ENCODE measurements around the gene AMOTL1.
"Not testable (repeated sequence)": the region's sequence is repeated elsewhere in the genome, so short reads cannot be mapped to it uniquely, and the experiment has no call there.

The AMOTL1 gene

GRCh38 chr11:94790661-94791180 is 22.6 kb downstream of the AMOTL1 start:
- no peak for DNase-seq (ENCODE audit: low read depth in 1 of 2, low spot score in 1 of 2)
- Histone ChIP-seq H3K4me3 (replicated peaks; ENCODE audit: insufficient read depth, low read length) (no peak overlapping the region), H3K27ac (replicated peaks) (no peak overlapping the region), H3K27me3 (ENCODE audit: insufficient read depth, poor library complexity, severe bottlenecking) (no peaks in the 10 kb centered on the region)
- no peak for TF ChIP-seq POLR2AphosphoS5 (IDR thresholded peaks at IDR 0.05; ENCODE audit: low read depth)
- TF ChIP-seq, protein P1, sequence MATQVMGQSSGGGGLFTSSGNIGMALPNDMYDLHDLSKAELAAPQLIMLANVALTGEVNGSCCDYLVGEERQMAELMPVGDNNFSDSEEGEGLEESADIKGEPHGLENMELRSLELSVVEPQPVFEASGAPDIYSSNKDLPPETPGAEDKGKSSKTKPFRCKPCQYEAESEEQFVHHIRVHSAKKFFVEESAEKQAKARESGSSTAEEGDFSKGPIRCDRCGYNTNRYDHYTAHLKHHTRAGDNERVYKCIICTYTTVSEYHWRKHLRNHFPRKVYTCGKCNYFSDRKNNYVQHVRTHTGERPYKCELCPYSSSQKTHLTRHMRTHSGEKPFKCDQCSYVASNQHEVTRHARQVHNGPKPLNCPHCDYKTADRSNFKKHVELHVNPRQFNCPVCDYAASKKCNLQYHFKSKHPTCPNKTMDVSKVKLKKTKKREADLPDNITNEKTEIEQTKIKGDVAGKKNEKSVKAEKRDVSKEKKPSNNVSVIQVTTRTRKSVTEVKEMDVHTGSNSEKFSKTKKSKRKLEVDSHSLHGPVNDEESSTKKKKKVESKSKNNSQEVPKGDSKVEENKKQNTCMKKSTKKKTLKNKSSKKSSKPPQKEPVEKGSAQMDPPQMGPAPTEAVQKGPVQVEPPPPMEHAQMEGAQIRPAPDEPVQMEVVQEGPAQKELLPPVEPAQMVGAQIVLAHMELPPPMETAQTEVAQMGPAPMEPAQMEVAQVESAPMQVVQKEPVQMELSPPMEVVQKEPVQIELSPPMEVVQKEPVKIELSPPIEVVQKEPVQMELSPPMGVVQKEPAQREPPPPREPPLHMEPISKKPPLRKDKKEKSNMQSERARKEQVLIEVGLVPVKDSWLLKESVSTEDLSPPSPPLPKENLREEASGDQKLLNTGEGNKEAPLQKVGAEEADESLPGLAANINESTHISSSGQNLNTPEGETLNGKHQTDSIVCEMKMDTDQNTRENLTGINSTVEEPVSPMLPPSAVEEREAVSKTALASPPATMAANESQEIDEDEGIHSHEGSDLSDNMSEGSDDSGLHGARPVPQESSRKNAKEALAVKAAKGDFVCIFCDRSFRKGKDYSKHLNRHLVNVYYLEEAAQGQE (IDR thresholded peaks at IDR 0.05; ENCODE audit: insufficient replicate concordance, low read depth), result no peak
- no peak for TF ChIP-seq GABPA (IDR thresholded peaks at IDR 0.05; ENCODE audit: low read depth)
- no peak for TF ChIP-seq SPI1 (IDR thresholded peaks at IDR 0.05; ENCODE audit: borderline replicate concordance, low read depth)
- no peak for TF ChIP-seq CTCF (IDR thresholded peaks at IDR 0.05; ENCODE audit: insufficient read depth, low read length)

DNA sequence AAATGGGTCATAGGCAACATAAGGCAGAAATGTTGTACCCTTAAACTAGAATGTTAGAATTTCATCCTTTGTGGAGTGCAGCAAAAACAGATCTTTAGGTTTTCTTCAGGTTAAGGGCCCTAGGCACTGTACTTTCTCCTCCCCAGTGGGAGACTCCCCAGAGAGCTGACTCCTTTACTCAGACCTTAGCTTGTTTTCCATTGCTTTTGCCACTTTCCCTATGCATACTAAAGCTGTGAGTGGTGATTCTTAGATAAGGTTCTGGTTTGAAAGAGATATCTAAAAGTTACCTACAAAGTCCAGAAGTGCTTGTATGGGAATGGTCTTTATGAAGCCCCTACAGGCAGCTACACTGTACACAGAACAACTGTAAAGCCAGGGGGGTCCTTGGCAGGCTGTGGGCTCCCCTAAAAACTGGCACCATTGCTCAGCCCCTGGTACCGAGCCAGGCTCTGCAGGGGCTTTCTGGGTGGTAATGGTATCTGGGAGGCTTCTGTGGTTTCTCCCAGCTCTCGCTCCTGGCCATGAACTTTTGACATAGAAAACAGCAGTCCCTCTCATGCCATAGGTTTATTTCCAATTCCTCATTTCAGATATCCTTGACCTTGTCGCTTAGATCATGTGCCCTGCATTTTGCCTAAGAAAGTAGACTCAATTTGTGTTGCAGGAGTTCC is 23.2 kb downstream of the AMOTL1 start:
- TF ChIP-seq CTCF (IDR thresholded peaks at IDR 0.05; ENCODE audit: insufficient read depth, low read length) (no peak), POLR2AphosphoS5 (IDR thresholded peaks at IDR 0.05; ENCODE audit: low read depth) (no peak), GABPA (IDR thresholded peaks at IDR 0.05; ENCODE audit: low read depth) (no peak), SPI1 (IDR thresholded peaks at IDR 0.05; ENCODE audit: borderline replicate concordance, low read depth) (no peak)
- TF ChIP-seq, protein P1 (IDR thresholded peaks at IDR 0.05; ENCODE audit: insufficient replicate concordance, low read depth), result no peak
- H3K27me3 ChIP-seq (ENCODE audit: insufficient read depth, poor library complexity, severe bottlenecking), result no peaks in the 10 kb centered on the region
- no peak overlapping the region for H3K27ac ChIP-seq (replicated peaks)
- no peak for DNase-seq (ENCODE audit: low read depth in 1 of 2, low spot score in 1 of 2)
- H3K4me3 ChIP-seq (replicated peaks; ENCODE audit: insufficient read depth, low read length), result no peak overlapping the region

DNA sequence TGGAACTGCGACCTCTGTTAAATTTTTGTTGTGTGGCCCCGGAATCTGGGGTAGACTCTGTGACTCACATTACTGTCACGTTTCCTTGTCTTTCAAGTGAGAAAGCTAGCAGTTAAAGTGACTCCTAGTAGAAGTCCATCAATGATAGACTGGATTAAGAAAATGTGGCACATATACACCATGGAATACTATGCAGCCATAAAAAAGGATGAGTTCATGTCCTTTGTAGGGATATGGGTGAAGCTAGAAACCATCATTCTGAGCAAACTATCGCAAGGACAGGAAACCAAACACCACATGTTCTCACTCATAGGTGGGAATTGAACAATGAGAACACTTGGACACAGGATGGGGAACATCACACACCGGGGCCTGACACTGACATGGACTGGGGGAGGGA is 23.8 kb downstream of the AMOTL1 start:
- H3K27me3 ChIP-seq (ENCODE audit: insufficient read depth, poor library complexity, severe bottlenecking); H3K4me3 ChIP-seq (replicated peaks; ENCODE audit: insufficient read depth, low read length); H3K27ac ChIP-seq (replicated peaks); DNase-seq (ENCODE audit: low read depth in 1 of 2, low spot score in 1 of 2): not testable (repeated sequence)

DNA sequence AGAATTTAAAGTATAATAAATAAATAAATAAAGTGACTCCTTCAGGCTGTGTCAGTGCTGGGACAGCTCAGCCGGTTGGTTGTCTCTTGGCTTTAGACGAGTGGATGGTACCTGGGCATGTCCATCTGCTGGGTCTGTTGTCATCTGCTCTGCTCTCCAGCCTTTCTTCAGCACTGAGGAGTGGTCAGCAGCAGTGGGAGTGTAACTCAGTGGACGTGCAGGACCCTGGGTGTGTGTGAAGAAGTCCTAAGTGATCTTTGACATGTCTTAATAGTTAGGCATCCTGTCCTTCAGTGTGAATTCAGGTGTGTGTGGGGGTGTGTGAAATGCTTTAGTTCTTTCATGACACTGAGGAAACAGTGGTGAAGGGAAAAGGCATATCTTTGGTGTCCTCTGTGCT is 24.3 kb downstream of the AMOTL1 start:
- H3K27ac ChIP-seq (replicated peaks), result no peak overlapping the region
- no peak for DNase-seq (ENCODE audit: low read depth in 1 of 2, low spot score in 1 of 2)
- no peak overlapping the region for H3K4me3 ChIP-seq (replicated peaks; ENCODE audit: insufficient read depth, low read length)
- H3K27me3 ChIP-seq (ENCODE audit: insufficient read depth, poor library complexity, severe bottlenecking), result no peaks in the 10 kb centered on the region
- TF ChIP-seq, protein P1 (IDR thresholded peaks at IDR 0.05; ENCODE audit: insufficient replicate concordance, low read depth), result peak; percentile 80
- TF ChIP-seq POLR2AphosphoS5 (IDR thresholded peaks at IDR 0.05; ENCODE audit: low read depth), result no peak
- TF ChIP-seq CTCF (IDR thresholded peaks at IDR 0.05; ENCODE audit: insufficient read depth, low read length), result no peak
